Calu3 (cell line): ENCODE results near the gene GTPBP4. TPM values are rescaled to one million over a fixed set of nuclear protein-coding genes. Genes with fewer than 3 reads are reported as not detected.

Source experiments
- BruUV-seq: library from RNA; stranded (reverse); fragments of 400-500 nt; replicated peaks from 2 replicates; lab custom pipeline; 2021; lab: Mats Ljungman, UMichigan
- CTCF ChIA-PET: fragments of 300-600 bp; sonication (Branson Sonifier 250); formaldehyde crosslinking; loops from one replicate; lab custom pipeline; 2022; ENCODE audit warnings: antibody characterized with exemption; lab: Charles Lee
- DNase-seq: peaks from one replicate; pipeline ENCODE4 v3.0.0; 2022
- H3K27ac Mint-ChIP-seq: one replicate; pipeline ENCODE4 v1.8.0; 2022; ENCODE audit warnings: mixed read lengths; ENCODE audit not compliant: unreplicated experiment
- H3K27me3 Mint-ChIP-seq: one replicate; pipeline ENCODE4 v1.8.0; 2022; ENCODE audit warnings: mixed read lengths; ENCODE audit not compliant: unreplicated experiment
- H3K36me3 Mint-ChIP-seq: one replicate; pipeline ENCODE4 v1.8.0; 2022; ENCODE audit warnings: mild to moderate bottlenecking, moderate library complexity, mixed read lengths; ENCODE audit not compliant: insufficient read depth, unreplicated experiment
- H3K4me1 Mint-ChIP-seq: one replicate; pipeline ENCODE4 v1.8.0; 2022; ENCODE audit warnings: mild to moderate bottlenecking, low read depth, mixed read lengths; ENCODE audit not compliant: unreplicated experiment
- H3K4me3 Mint-ChIP-seq: one replicate; pipeline ENCODE4 v1.8.0; 2022; ENCODE audit warnings: mild to moderate bottlenecking, low read depth, moderate library complexity, mixed read lengths; ENCODE audit not compliant: unreplicated experiment
- H3K9me3 Mint-ChIP-seq: one replicate; pipeline ENCODE4 v1.8.0; 2022; ENCODE audit warnings: low read depth, mixed read lengths; ENCODE audit not compliant: unreplicated experiment
- intact Hi-C: fragments of 100-400 bp; cut with micrococcal nuclease; formaldehyde crosslinking; loops from one replicate; pipeline ENCODE4 v1.10.0; 2022; ENCODE audit not compliant: unreplicated experiment
- total RNA-seq: library from RNA; stranded (reverse); gene quantifications from 2 replicates; pipeline ENCODE4 v1.2.3, GENCODE V29; 2022
- TF ChIP-seq, protein P1 (sequence below): fragments of 200-600 bp; IDR thresholded peaks from one replicate; pipeline ENCODE4 v1.8.0; 2022; ENCODE audit warnings: antibody characterized with exemption; ENCODE audit not compliant: unreplicated experiment

GTPBP4 gene
- total RNA-seq, 1 experiment from 2014 or later = 123 TPM

DNA sequence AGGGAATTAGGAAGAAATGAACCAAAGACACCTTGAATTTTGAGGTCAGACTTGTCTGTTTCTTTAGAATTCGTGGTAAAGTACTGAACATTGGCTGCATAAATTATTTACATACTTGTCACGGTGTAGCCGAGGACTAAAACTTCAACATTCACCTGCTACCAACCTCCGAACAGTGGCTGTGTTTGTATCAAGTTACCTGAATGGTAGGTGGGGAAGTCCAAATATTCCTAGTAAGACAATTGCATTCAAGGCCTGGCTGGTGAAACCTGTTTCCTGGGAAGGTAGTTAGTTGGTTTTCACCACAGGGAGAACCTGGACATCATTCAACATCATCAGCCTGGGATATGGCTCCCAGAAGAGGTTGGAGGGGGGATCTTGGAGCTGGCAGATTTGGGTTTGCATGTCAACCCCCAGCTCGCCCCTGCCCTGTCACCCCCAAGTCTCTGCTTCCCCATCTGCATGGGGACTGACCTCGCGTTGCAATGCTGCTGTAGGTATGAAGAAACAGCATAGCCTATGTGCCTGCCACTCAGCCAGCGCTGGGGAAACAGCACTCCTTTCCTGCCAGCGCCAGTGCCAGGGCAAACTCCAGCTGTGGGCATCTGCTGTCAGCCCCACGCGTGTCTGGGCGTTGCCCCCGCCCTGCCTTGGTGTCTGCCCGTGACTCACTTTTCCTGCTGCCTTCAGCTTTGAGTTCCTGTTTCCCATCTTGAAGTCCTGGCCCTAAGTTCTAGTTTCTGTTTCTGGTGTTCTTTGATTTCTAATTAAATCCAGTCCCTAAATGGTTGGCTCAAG lies 44.0 kb upstream of the GTPBP4 start:
- H3K36me3 Mint-ChIP-seq = no peaks in the 10 kb centered on the region
- intact Hi-C loops = no loop called here
- BruUV-seq = no TSS peak
- H3K27me3 Mint-ChIP-seq = no peaks in the 10 kb centered on the region
- H3K9me3 Mint-ChIP-seq = no peaks in the 10 kb centered on the region
- peak; percentile 32 for DNase-seq
- no peak overlapping the region for H3K27ac Mint-ChIP-seq
- peaks cover 9% of the 10 kb centered on the region for H3K4me1 Mint-ChIP-seq
- H3K4me3 Mint-ChIP-seq = no peak overlapping the region
- CTCF ChIA-PET = interaction anchor here (0.6 to 0.7 kb wide), 2 partner anchors 39 to 43 kb away, joined by 3 to 4 read pairs; no protein-coding TSS in a partner anchor
- TF ChIP-seq, protein P1, sequence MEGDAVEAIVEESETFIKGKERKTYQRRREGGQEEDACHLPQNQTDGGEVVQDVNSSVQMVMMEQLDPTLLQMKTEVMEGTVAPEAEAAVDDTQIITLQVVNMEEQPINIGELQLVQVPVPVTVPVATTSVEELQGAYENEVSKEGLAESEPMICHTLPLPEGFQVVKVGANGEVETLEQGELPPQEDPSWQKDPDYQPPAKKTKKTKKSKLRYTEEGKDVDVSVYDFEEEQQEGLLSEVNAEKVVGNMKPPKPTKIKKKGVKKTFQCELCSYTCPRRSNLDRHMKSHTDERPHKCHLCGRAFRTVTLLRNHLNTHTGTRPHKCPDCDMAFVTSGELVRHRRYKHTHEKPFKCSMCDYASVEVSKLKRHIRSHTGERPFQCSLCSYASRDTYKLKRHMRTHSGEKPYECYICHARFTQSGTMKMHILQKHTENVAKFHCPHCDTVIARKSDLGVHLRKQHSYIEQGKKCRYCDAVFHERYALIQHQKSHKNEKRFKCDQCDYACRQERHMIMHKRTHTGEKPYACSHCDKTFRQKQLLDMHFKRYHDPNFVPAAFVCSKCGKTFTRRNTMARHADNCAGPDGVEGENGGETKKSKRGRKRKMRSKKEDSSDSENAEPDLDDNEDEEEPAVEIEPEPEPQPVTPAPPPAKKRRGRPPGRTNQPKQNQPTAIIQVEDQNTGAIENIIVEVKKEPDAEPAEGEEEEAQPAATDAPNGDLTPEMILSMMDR = no peak

DNA sequence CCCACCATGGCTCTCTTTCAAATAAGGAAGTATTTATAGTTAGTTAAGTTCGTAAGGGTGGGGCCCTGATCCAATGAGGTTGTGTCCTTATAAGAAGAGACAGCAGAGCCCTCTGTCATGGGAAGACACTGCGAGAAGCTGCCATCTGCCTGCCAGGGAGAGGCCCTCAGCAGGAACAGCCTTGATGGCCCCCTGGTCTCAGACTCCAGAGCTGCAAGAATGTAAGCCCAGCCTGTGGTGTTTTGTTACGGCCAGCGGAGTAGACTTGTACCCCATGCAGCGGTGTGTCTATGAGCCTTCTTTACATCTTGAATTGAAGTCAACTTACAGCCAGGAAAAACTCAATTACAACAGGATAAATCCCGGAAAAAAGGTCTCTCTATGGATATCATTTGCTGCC lies 42.5 kb upstream of the GTPBP4 start:
- peaks cover 9% of the 10 kb centered on the region for H3K4me1 Mint-ChIP-seq
- H3K36me3 Mint-ChIP-seq = no peaks in the 10 kb centered on the region
- CTCF ChIA-PET = no interaction called here
- no peak for DNase-seq
- intact Hi-C loops = no loop called here
- H3K27ac Mint-ChIP-seq = no peak overlapping the region
- no peaks in the 10 kb centered on the region for H3K27me3 Mint-ChIP-seq
- TF ChIP-seq, protein P1 = no peak
- no TSS peak for BruUV-seq
- H3K4me3 Mint-ChIP-seq = no peak overlapping the region
- peaks cover 2% of the 10 kb centered on the region for H3K9me3 Mint-ChIP-seq

DNA sequence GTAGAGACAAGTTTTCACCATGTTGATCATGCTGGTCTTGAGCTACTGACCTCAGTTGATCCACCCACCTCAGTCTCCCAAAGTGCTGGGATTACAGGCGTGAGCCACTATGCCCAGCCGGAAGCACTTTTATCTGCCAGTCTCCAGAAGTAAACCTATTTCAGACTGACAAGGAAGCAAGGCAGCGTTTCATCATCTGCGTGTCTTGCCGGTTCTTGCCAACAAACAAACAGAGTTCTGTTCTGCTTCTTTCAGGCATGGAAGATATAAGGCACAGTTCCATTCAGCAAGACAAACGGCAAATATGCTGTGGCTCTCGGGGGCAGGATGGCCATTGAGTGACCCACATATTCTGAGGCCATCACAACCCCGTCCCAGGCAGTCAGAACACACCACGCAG lies 41.2 kb upstream of the GTPBP4 start:
- Mint-ChIP-seq H3K36me3 (no peaks in the 10 kb centered on the region), H3K9me3 (peaks cover 2% of the 10 kb centered on the region), H3K27me3 (no peaks in the 10 kb centered on the region), H3K4me1 (peaks cover 9% of the 10 kb centered on the region), H3K4me3 (no peak overlapping the region), H3K27ac (no peak overlapping the region)
- no peak for DNase-seq
- CTCF ChIA-PET = no interaction called here
- TF ChIP-seq, protein P1 = no peak
- intact Hi-C loops = no loop called here
- BruUV-seq = no TSS peak

DNA sequence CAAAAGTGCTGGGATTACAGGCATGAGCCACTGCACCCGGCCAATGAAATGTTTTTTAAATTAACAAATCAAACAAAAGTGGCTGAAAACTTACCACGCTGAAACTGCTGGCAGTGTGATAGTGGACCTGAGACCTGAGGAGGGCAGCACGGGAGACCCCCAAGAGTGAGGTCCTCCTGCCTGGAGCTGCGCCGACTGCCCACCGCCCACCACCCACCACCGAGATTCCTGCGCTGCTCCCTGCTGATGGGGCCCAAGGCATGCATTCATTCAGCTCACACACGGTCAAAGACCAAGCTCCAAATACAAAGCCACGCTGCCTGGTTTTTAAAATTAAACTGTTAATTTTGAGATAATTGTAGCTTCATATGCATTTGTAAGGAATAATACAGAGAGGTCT lies 40.4 kb upstream of the GTPBP4 start:
- no peak overlapping the region for H3K4me3 Mint-ChIP-seq
- no peaks in the 10 kb centered on the region for H3K27me3 Mint-ChIP-seq
- DNase-seq = no peak
- TF ChIP-seq, protein P1 = no peak
- peaks cover 2% of the 10 kb centered on the region for H3K9me3 Mint-ChIP-seq
- intact Hi-C loops = no loop called here
- BruUV-seq = no TSS peak
- no peaks in the 10 kb centered on the region for H3K36me3 Mint-ChIP-seq
- CTCF ChIA-PET = no interaction called here
- H3K4me1 Mint-ChIP-seq = peaks cover 9% of the 10 kb centered on the region
- H3K27ac Mint-ChIP-seq = no peak overlapping the region
